Suprapubic skin (tissue), 4 donors: Measurements from ENCODE around the gene GGTLC1.
"Not testable (repeated sequence)": the region's sequence is repeated elsewhere in the genome, so short reads cannot be mapped to it uniquely, and the experiment has no call there.

Source experiments
- POLR2A ChIP-seq, 2 donors: fragments of 450-650 bp; IDR thresholded peaks; one replicate each; pipeline ENCODE4 v1.6.1; 2017; ENCODE audit warnings: antibody characterized with exemption in 2 of 2, mild to moderate bottlenecking in 2 of 2, moderate library complexity in 2 of 2
- POLR2AphosphoS5 ChIP-seq, 3 donors: sonication (generic); formaldehyde crosslinking; IDR thresholded peaks; one replicate each; pipeline ENCODE4 v1.6.1; 2017; ENCODE audit warnings: antibody characterized with exemption in 3 of 3
- TF ChIP-seq, protein P1 (sequence below), 2 donors: fragments of 200-600 bp in 1 of 2; fragments of 450-650 bp in 1 of 2; sonication (generic) in 1 of 2; IDR thresholded peaks; one replicate each; pipeline ENCODE4 v1.5.1; 2016 to 2019; ENCODE audit warnings: antibody characterized with exemption in 2 of 2, mild to moderate bottlenecking in 1 of 2, moderate library complexity in 1 of 2

DNA sequence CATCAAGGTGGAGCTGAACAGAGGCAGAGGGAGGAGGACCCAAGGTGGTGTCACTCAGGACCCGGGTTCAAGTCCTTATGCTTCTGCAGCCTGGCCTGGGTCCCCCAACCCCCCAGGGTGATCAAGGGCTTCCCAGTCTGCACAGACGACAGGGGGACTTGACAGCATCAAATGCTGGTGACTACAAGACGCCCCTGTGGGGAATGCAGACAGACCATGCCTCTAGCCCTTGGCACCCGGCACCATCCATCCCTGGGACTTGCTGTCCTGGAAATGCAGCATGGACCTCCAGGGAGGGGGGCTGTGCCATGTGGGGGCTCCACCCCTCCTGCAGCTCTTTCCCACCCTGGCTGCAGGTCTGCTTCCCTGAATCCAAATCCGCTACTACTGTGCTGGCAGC, 7.1 kb downstream of the GGTLC1 start:
- not testable (repeated sequence) for TF ChIP-seq POLR2AphosphoS5, POLR2A (IDR thresholded peaks at IDR 0.05)
- TF ChIP-seq, protein P1, sequence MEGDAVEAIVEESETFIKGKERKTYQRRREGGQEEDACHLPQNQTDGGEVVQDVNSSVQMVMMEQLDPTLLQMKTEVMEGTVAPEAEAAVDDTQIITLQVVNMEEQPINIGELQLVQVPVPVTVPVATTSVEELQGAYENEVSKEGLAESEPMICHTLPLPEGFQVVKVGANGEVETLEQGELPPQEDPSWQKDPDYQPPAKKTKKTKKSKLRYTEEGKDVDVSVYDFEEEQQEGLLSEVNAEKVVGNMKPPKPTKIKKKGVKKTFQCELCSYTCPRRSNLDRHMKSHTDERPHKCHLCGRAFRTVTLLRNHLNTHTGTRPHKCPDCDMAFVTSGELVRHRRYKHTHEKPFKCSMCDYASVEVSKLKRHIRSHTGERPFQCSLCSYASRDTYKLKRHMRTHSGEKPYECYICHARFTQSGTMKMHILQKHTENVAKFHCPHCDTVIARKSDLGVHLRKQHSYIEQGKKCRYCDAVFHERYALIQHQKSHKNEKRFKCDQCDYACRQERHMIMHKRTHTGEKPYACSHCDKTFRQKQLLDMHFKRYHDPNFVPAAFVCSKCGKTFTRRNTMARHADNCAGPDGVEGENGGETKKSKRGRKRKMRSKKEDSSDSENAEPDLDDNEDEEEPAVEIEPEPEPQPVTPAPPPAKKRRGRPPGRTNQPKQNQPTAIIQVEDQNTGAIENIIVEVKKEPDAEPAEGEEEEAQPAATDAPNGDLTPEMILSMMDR (IDR thresholded peaks at IDR 0.05): not testable (repeated sequence)
